HG03025 (cell line): ENCODE results near the gene FREY1.

Source experiments
- ATAC-seq: cut with Tn5 transposase; IDR thresholded peaks from one replicate; pipeline ENCODE4 v1.9.1; 2021; ENCODE audit warnings: mild to moderate bottlenecking, moderate library complexity; ENCODE audit not compliant: unreplicated experiment, low FRiP score

Gene FREY1

GRCh38 chr11:45877221-45877620 lies 29.9 kb downstream of the FREY1 start:
- no peak for ATAC-seq

- no peak for ATAC-seq
Observed at GRCh38 chr11:45876401-45876800, 30.7 kb downstream of the FREY1 start.

- no peak for ATAC-seq
Observed at GRCh38 chr11:45872651-45873356, 34.3 kb downstream of the FREY1 start.

GRCh38 chr11:45871638-45872037 lies 35.4 kb downstream of the FREY1 start:
- ATAC-seq = no peak

GRCh38 chr11:45870706-45871105 lies 36.4 kb downstream of the FREY1 start:
- ATAC-seq = no peak

- ATAC-seq = no peak
Observed at GRCh38 chr11:45869551-45869950, 37.5 kb downstream of the FREY1 start.

GRCh38 chr11:45864041-45864440 lies 43.0 kb downstream of the FREY1 start:
- ATAC-seq = no peak

GRCh38 chr11:45860764-45861510 lies 46.1 kb downstream of the FREY1 start:
- no peak for ATAC-seq

- ATAC-seq = no peak
Observed at GRCh38 chr11:45860348-45860747, 46.7 kb downstream of the FREY1 start.

GRCh38 chr11:45859661-45860140 lies 47.4 kb downstream of the FREY1 start:
- ATAC-seq = no peak

GRCh38 chr11:45858751-45859398 lies 48.2 kb downstream of the FREY1 start:
- ATAC-seq = no peak

GRCh38 chr11:45857961-45858474 lies 49.1 kb downstream of the FREY1 start:
- ATAC-seq = no peak
